Hepatocyte (in vitro differentiated cells): ENCODE data around the gene MIS12. TPM values are rescaled to one million over a fixed set of nuclear protein-coding genes. Genes with fewer than 3 reads are reported as not detected.

Experiments
- DNase-seq: peaks from one replicate; pipeline ENCODE4 v3.0.0-alpha.2; 2016; ENCODE audit warnings: low spot score
- H2AFZ ChIP-seq: fragments of 200-600 bp; sonication (generic); 2 replicates; pipeline ENCODE4 v1.6.0; 2016; ENCODE audit warnings: antibody characterized with exemption, mild to moderate bottlenecking
- H3K27ac ChIP-seq: fragments of 200-600 bp; sonication (generic); 2 replicates; pipeline ENCODE4 v1.5.1; 2016; ENCODE audit warnings: mild to moderate bottlenecking
- H3K27me3 ChIP-seq: fragments of 200-600 bp; sonication (generic); 2 replicates; pipeline ENCODE4 v1.6.1; 2016
- H3K36me3 ChIP-seq: fragments of 200-600 bp; sonication (generic); replicated peaks from 2 replicates; pipeline ENCODE4 v1.5.1; 2016; ENCODE audit warnings: low read depth; ENCODE audit not compliant: insufficient read depth
- H3K4me1 ChIP-seq: fragments of 200-600 bp; sonication (generic); 2 replicates; pipeline ENCODE4 v1.5.1; 2016; ENCODE audit warnings: mild to moderate bottlenecking, moderate library complexity; ENCODE audit not compliant: insufficient read depth
- H3K4me2 ChIP-seq: fragments of 200-600 bp; sonication (generic); 2 replicates; pipeline ENCODE4 v1.6.0; 2016
- H3K4me3 ChIP-seq: fragments of 200-600 bp; sonication (generic); 2 replicates; pipeline ENCODE4 v1.5.1; 2016; ENCODE audit warnings: mild to moderate bottlenecking
- H3K79me2 ChIP-seq: fragments of 200-600 bp; sonication (generic); 2 replicates; pipeline ENCODE4 v1.6.0; 2017; ENCODE audit warnings: mild to moderate bottlenecking
- H3K9me2 ChIP-seq: fragments of 200-600 bp; sonication (generic); replicated peaks from 2 replicates; pipeline ENCODE4 v1.6.0; 2017; ENCODE audit warnings: mild to moderate bottlenecking; ENCODE audit not compliant: insufficient read depth
- H3K9me3 ChIP-seq: fragments of 200-600 bp; sonication (generic); 2 replicates; pipeline ENCODE4 v1.5.1; 2016; ENCODE audit warnings: low read depth, mild to moderate bottlenecking
- H4K20me1 ChIP-seq: fragments of 200-600 bp; sonication (generic); 2 replicates; pipeline ENCODE4 v1.6.0; 2016; ENCODE audit warnings: mild to moderate bottlenecking; ENCODE audit not compliant: insufficient read depth, poor library complexity, severe bottlenecking
- EZH2 ChIP-seq: fragments of 200-600 bp; sonication (generic); IDR thresholded peaks from 2 replicates; pipeline ENCODE4 v1.6.1; 2016; ENCODE audit warnings: antibody characterized with exemption, mild to moderate bottlenecking, borderline replicate concordance
- EZH2phosphoT487 ChIP-seq: fragments of 200-600 bp; sonication (generic); IDR thresholded peaks from one replicate; pipeline ENCODE4 v1.6.1; 2018; ENCODE audit warnings: antibody characterized with exemption, mild to moderate bottlenecking, low read depth, moderate library complexity; ENCODE audit not compliant: unreplicated experiment, severe bottlenecking
- WGBS: methylation state at CpG from one replicate; pipeline ENCODE4 v1.1.6; 2016; ENCODE audit warnings: low lambda C conversion rate; ENCODE audit errors: missing lambda C conversion rate; 5-methylcytosine and 5-hydroxymethylcytosine counted together
- polyA plus RNA-seq: library from polyadenylated mRNA; unstranded; fragments of >200 nt; fragmentation: Nextera tagmentation; extraction: Ambion mirVana; gene quantifications from 2 replicates; pipeline ENCODE4 v1.2.1, GENCODE V29; 2016
- total RNA-seq: library from RNA; depleted of rRNA; stranded (reverse); fragments of >200 nt; gene quantifications from 2 replicates; pipeline ENCODE4 v1.2.3, GENCODE V29; 2014
- TF ChIP-seq, protein P1 (sequence below): fragments of 200-600 bp; sonication (generic); IDR thresholded peaks from 2 replicates; pipeline ENCODE4 v1.5.1; 2016; ENCODE audit warnings: antibody characterized with exemption, mild to moderate bottlenecking; ENCODE audit not compliant: poor library complexity

The MIS12 gene
- total and polyA plus RNA-seq, 2 experiments from 2014 or later: 20.8 to 33.0 TPM

DNA sequence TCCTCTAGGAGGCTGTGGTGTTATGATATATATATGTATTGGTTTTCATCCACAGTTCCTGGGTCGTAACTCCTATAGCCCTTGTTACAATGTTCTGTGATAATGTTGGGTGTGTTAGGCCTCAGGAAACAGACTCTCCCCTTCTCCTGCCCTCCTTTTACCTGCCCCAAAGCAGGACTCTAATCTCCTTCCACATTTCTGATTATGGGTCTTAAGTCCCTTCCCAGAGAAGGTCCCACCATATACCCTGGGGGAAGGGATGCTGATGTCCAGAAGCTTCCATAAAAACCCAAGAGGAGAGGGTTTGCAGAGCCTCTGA is 47.0 kb upstream of the MIS12 start:
- H2AFZ ChIP-seq: peak overlapping the region; percentile 36
- no peaks in the 10 kb centered on the region for H3K9me3 ChIP-seq
- peaks cover 39% of the 10 kb centered on the region for H3K79me2 ChIP-seq
- H3K27me3 ChIP-seq: no peaks in the 10 kb centered on the region
- no peaks in the 10 kb centered on the region for H3K9me2 ChIP-seq
- no peak for TF ChIP-seq EZH2
- TF ChIP-seq, protein P1, sequence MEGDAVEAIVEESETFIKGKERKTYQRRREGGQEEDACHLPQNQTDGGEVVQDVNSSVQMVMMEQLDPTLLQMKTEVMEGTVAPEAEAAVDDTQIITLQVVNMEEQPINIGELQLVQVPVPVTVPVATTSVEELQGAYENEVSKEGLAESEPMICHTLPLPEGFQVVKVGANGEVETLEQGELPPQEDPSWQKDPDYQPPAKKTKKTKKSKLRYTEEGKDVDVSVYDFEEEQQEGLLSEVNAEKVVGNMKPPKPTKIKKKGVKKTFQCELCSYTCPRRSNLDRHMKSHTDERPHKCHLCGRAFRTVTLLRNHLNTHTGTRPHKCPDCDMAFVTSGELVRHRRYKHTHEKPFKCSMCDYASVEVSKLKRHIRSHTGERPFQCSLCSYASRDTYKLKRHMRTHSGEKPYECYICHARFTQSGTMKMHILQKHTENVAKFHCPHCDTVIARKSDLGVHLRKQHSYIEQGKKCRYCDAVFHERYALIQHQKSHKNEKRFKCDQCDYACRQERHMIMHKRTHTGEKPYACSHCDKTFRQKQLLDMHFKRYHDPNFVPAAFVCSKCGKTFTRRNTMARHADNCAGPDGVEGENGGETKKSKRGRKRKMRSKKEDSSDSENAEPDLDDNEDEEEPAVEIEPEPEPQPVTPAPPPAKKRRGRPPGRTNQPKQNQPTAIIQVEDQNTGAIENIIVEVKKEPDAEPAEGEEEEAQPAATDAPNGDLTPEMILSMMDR: no peak
- H3K4me1 ChIP-seq: peaks cover 6% of the 10 kb centered on the region
- 38% methylated on average over 1 of the region's 1 CpG for WGBS
- no peaks in the 10 kb centered on the region for H4K20me1 ChIP-seq
- no peak overlapping the region for H3K4me3 ChIP-seq
- H3K4me2 ChIP-seq: peak overlapping the region; percentile 71
- peaks cover 3% of the 10 kb centered on the region for H3K36me3 ChIP-seq
- no peak for DNase-seq
- peak overlapping the region; percentile 67 for H3K27ac ChIP-seq

DNA sequence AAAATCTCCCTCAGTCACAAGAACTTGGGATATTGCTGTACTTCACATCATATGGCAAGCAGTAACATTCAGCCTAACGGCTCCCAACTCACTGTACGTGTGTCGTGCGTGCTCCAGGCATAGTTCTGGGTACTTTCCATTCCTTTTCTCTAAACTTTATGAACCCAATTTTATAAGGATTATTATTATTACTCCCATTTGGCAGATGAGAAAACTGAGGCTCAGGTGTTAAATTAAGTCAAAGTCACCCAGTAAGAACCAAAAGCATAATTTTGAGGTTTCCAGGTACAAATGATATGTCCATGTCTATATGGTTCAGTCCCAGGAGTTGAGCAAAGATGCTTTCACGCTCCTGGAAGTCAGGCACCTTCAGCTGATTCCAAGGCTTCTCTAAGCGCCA is 42.6 kb upstream of the MIS12 start:
- H3K4me2 ChIP-seq: no peak overlapping the region
- no peak overlapping the region for H3K27ac ChIP-seq
- no peak overlapping the region for H2AFZ ChIP-seq
- H3K4me3 ChIP-seq: no peak overlapping the region
- TF ChIP-seq EZH2 (no peak), EZH2phosphoT487 (no peak)
- TF ChIP-seq, protein P1: no peak
- H3K4me1 ChIP-seq: no peaks in the 10 kb centered on the region
- H3K36me3 ChIP-seq: no peaks in the 10 kb centered on the region
- no peaks in the 10 kb centered on the region for H4K20me1 ChIP-seq
- DNase-seq: no peak
- WGBS: 98% methylated on average over 6 of the region's 6 CpGs
- H3K9me3 ChIP-seq: no peaks in the 10 kb centered on the region
- peaks cover 1% of the 10 kb centered on the region for H3K79me2 ChIP-seq
- no peaks in the 10 kb centered on the region for H3K9me2 ChIP-seq
- no peaks in the 10 kb centered on the region for H3K27me3 ChIP-seq

DNA sequence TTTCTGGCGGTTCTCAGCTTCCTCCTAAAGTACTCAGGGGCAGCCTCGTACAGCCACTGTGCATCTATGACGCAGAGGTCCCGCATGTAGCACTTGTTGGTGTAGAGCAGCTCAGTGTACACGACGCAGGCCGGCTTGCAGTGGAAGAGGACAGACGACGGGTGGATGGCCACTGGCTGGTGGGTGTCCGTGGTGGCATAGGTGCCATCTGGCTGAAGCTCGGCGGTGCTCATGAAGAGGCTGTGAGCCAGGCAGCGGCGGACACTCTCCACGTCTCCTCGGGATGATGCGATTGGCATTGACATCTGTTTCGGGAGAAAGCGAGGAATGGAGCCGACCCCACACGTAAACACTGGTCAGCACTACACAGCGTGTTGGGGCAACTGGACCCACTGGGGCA is 42.2 kb upstream of the MIS12 start:
- WGBS: over 99% methylated on average over 22 of the region's 22 CpGs
- H2AFZ ChIP-seq: no peak overlapping the region
- no peaks in the 10 kb centered on the region for H3K79me2 ChIP-seq
- no peaks in the 10 kb centered on the region for H3K36me3 ChIP-seq
- H3K9me3 ChIP-seq: no peaks in the 10 kb centered on the region
- no peak overlapping the region for H3K27ac ChIP-seq
- no peaks in the 10 kb centered on the region for H3K9me2 ChIP-seq
- no peaks in the 10 kb centered on the region for H4K20me1 ChIP-seq
- no peaks in the 10 kb centered on the region for H3K27me3 ChIP-seq
- no peak overlapping the region for H3K4me3 ChIP-seq
- no peak for DNase-seq
- no peak overlapping the region for H3K4me2 ChIP-seq
- TF ChIP-seq EZH2phosphoT487 (no peak), EZH2 (no peak)
- TF ChIP-seq, protein P1: no peak
- no peaks in the 10 kb centered on the region for H3K4me1 ChIP-seq

DNA sequence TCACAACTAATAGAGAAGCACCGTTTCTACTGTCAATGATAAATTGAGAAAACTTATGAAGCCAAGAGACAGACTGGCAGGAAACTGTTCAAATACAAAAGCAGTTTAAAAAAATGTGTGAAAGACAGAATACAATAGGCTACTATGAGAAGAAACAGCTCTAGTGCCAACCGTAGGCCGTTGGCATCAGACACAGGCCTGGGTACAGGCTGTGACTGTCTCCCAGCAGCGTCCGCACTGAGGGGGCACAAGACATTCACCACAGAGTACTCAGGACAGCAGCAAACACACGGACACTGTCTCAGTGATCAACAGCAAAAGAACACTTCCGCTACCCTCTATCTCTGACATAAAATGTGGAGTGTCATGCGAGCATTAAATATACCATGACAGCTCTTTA is 39.6 kb upstream of the MIS12 start:
- H3K4me3 ChIP-seq: no peak overlapping the region
- 98% methylated on average over 8 of the region's 8 CpGs for WGBS
- H3K27me3 ChIP-seq: no peaks in the 10 kb centered on the region
- no peaks in the 10 kb centered on the region for H4K20me1 ChIP-seq
- no peak overlapping the region for H2AFZ ChIP-seq
- no peak for DNase-seq
- no peak overlapping the region for H3K4me2 ChIP-seq
- H3K9me3 ChIP-seq: no peaks in the 10 kb centered on the region
- no peaks in the 10 kb centered on the region for H3K79me2 ChIP-seq
- H3K9me2 ChIP-seq: no peaks in the 10 kb centered on the region
- TF ChIP-seq EZH2phosphoT487 (no peak), EZH2 (no peak)
- TF ChIP-seq, protein P1: no peak
- H3K36me3 ChIP-seq: no peaks in the 10 kb centered on the region
- H3K4me1 ChIP-seq: no peaks in the 10 kb centered on the region
- H3K27ac ChIP-seq: no peak overlapping the region
